Karpas-422 (cell line): ENCODE data around the gene IL6ST. TPM values are rescaled to one million over a fixed set of nuclear protein-coding genes. Genes with fewer than 3 reads are reported as not detected.
"Not testable (repeated sequence)": the region's sequence is repeated elsewhere in the genome, so short reads cannot be mapped to it uniquely, and the experiment has no call there.

Experiments used
- DNase-seq: peaks from one replicate; pipeline ENCODE4 v3.0.0-alpha.2; 2015
- H2AFZ ChIP-seq: fragments of 200-600 bp; sonication (generic); 2 replicates; pipeline ENCODE4 v1.6.1; 2014; ENCODE audit warnings: antibody characterized with exemption, low read length, mixed read lengths
- H3K27ac ChIP-seq: fragments of 200-600 bp; sonication (generic); 2 replicates; pipeline ENCODE4 v1.5.1; 2014; ENCODE audit warnings: mild to moderate bottlenecking, low read length, moderate library complexity
- H3K27me3 ChIP-seq: fragments of 200-600 bp; sonication (generic); 2 replicates; pipeline ENCODE4 v1.6.1; 2014; ENCODE audit warnings: low read length, mixed read lengths
- H3K36me3 ChIP-seq: fragments of 200-600 bp; sonication (generic); 2 replicates; pipeline ENCODE4 v1.6.1; 2014; ENCODE audit warnings: low read length, mixed read lengths; ENCODE audit not compliant: insufficient read depth
- H3K4me1 ChIP-seq: fragments of 200-600 bp; sonication (generic); 2 replicates; pipeline ENCODE4 v1.6.1; 2014; ENCODE audit warnings: mild to moderate bottlenecking, low read length, mixed read lengths
- H3K4me2 ChIP-seq: fragments of 200-600 bp; sonication (generic); 2 replicates; pipeline ENCODE4 v1.6.1; 2014; ENCODE audit warnings: low read length, low read depth, mild to moderate bottlenecking; ENCODE audit not compliant: poor library complexity, severe bottlenecking
- H3K4me3 ChIP-seq: fragments of 200-600 bp; sonication (generic); 2 replicates; pipeline ENCODE4 v1.5.1; 2014; ENCODE audit warnings: mild to moderate bottlenecking, antibody characterized with exemption, low read length, mixed read lengths
- H3K79me2 ChIP-seq: fragments of 200-600 bp; sonication (generic); 2 replicates; pipeline ENCODE4 v1.6.1; 2014; ENCODE audit warnings: mild to moderate bottlenecking, low read length, mixed read lengths
- H3K9ac ChIP-seq: fragments of 200-600 bp; sonication (generic); 2 replicates; pipeline ENCODE4 v1.6.0; 2014; ENCODE audit warnings: low read length
- H3K9me2 ChIP-seq: fragments of 200-600 bp; sonication (generic), shearing (Covaris generic); replicated peaks from 2 replicates; pipeline ENCODE4 v1.6.0; 2014; ENCODE audit warnings: mild to moderate bottlenecking, low read length, moderate library complexity; ENCODE audit not compliant: insufficient read depth
- H3K9me3 ChIP-seq: fragments of 300-700, 200-600 bp; sonication (generic); 2 replicates; pipeline ENCODE4 v1.6.1; 2014; ENCODE audit warnings: low read length, mixed read lengths
- H4K20me1 ChIP-seq: fragments of 200-600 bp; sonication (generic); 2 replicates; pipeline ENCODE4 v1.6.1; 2014; ENCODE audit warnings: mild to moderate bottlenecking, antibody characterized with exemption, low read length, low read depth; ENCODE audit not compliant: insufficient read depth
- total RNA-seq: library from RNA; depleted of rRNA; stranded (reverse); fragments of >200 nt; shearing (Covaris generic); gene quantifications from 2 replicates; pipeline ENCODE4 v1.2.3, GENCODE V29; 2014; ENCODE audit warnings: low replicate concordance

IL6ST gene
- total RNA-seq, 1 experiment from 2014 or later = 1.5 TPM

DNA sequence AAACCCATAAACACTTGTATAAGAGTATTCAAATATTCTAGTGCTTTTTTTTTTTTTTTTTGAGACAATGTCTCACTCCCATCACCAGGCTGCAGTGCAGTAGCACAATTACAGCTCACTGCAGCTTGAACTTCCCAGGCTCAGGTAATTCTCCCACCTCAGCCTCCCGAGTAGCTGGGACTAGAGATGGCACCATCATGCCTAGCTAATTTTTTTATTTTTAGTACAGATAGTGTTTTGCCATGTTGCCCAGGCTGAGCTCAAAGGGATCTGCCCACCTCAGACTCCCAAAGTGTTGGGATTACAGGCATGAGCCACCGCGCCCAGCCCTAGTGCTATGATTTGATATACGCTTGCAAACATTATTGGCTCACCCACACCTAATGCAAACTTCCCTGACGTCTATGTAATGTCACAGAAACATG, 11.8 kb downstream of the IL6ST start:
- Histone ChIP-seq H3K9ac (no peak overlapping the region), H3K27ac (no peak overlapping the region), H3K36me3 (no peaks in the 10 kb centered on the region), H3K4me1 (no peaks in the 10 kb centered on the region), H3K4me3 (no peak overlapping the region), H2AFZ (no peak overlapping the region), H3K9me2 (no peaks in the 10 kb centered on the region), H3K9me3 (no peaks in the 10 kb centered on the region), H4K20me1 (no peaks in the 10 kb centered on the region), H3K79me2 (no peaks in the 10 kb centered on the region), H3K4me2 (no peak overlapping the region), H3K27me3 (no peaks in the 10 kb centered on the region)
- no peak for DNase-seq

DNA sequence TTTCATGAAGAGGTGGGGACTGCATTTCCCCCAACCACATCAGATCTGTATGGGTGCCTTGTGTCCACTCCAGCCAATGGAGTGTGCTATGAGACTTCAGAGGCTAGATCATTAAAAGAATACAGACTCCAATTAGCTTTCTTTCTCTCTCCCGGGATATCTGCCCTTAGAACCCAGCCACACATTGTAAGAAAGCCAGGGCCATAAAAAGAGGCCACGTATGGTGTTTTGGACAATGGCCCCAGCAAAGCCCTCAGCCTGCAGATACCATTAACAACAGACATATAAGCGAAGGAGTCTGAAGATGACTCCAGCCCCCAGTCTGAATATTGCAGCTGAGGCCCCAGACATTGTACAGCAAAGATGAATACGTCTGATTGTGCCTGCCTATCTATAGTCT, 21.5 kb downstream of the IL6ST start:
- no peaks in the 10 kb centered on the region for H3K79me2 ChIP-seq
- no peak overlapping the region for H3K4me2 ChIP-seq
- no peaks in the 10 kb centered on the region for H3K9me3 ChIP-seq
- H2AFZ ChIP-seq = no peak overlapping the region
- no peaks in the 10 kb centered on the region for H4K20me1 ChIP-seq
- H3K27me3 ChIP-seq = no peaks in the 10 kb centered on the region
- no peaks in the 10 kb centered on the region for H3K9me2 ChIP-seq
- no peaks in the 10 kb centered on the region for H3K4me1 ChIP-seq
- no peak for DNase-seq
- no peak overlapping the region for H3K9ac ChIP-seq
- no peak overlapping the region for H3K27ac ChIP-seq
- H3K36me3 ChIP-seq = no peaks in the 10 kb centered on the region
- no peak overlapping the region for H3K4me3 ChIP-seq

DNA sequence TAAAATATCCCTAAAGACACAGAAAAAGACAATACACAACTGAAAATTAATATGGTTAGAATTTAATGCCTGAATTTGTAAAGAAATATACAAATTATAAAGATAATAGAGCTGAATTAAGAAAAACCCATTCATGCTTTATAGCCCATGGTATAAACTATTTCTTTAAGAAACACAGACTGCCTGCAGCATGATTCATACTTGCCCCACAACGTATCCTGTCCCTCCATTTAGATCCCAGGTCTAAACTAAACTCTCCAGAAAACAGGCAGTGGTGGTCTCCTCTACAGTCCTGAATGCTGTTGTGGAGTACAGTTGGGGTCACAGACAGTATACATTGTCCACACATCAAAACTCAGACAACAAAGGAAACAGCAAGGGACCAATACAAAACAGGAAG, 24.8 kb downstream of the IL6ST start:
- Histone ChIP-seq H3K9me3 (no peaks in the 10 kb centered on the region), H3K4me1 (no peaks in the 10 kb centered on the region), H3K27ac (no peak overlapping the region), H3K4me2 (no peak overlapping the region), H3K36me3 (no peaks in the 10 kb centered on the region), H3K4me3 (no peak overlapping the region), H3K79me2 (no peaks in the 10 kb centered on the region), H3K27me3 (no peaks in the 10 kb centered on the region), H3K9ac (no peak overlapping the region), H4K20me1 (no peaks in the 10 kb centered on the region), H2AFZ (no peak overlapping the region), H3K9me2 (no peaks in the 10 kb centered on the region)
- DNase-seq = no peak

DNA sequence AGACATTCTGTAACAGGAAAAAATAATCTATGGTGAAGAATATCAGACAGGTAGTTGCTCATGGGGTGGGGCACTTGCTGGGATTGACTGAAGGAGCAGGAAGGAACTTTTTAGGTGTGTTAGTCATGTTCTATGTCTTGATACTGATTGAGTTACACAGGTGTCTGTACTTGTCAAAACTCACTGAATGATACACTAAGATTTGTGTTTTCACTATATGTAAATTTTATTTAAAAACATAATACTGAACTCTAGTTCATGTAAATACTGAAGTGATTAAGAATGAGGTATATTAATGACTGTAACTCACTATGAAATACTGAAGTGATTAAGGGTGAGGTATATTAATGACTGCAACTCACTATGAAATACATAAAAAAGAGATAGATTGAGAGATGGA, 28.5 kb downstream of the IL6ST start:
- H3K79me2 ChIP-seq = no peaks in the 10 kb centered on the region
- H3K36me3 ChIP-seq = no peaks in the 10 kb centered on the region
- no peak overlapping the region for H3K27ac ChIP-seq
- no peak overlapping the region for H3K9ac ChIP-seq
- no peak for DNase-seq
- no peak overlapping the region for H3K4me3 ChIP-seq
- no peaks in the 10 kb centered on the region for H3K9me3 ChIP-seq
- H3K4me1 ChIP-seq = no peaks in the 10 kb centered on the region
- H2AFZ ChIP-seq = no peak overlapping the region
- no peak overlapping the region for H3K4me2 ChIP-seq
- no peaks in the 10 kb centered on the region for H4K20me1 ChIP-seq
- H3K9me2 ChIP-seq = no peaks in the 10 kb centered on the region
- H3K27me3 ChIP-seq = no peaks in the 10 kb centered on the region

DNA sequence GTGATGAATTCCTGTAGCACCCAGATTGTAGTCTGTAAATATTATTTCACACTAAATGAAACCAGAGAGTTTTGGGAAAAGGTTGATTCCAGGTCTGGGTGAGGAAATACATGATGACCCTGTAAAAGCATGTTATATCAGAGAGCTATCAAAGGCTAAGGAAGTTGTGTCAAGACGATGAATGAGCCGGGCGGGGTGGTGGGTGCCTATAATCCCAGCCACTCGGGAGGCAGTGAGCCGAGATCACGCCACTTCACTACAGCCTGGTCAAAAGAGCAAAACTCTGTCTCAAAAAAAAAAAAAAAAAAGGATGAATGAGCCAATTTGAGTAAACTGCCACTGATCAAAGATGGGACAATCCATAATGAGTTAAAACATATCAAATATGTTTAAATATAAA, 29.2 kb downstream of the IL6ST start:
- H3K4me2 ChIP-seq = no peak overlapping the region
- H2AFZ ChIP-seq = no peak overlapping the region
- no peak overlapping the region for H3K4me3 ChIP-seq
- H3K79me2 ChIP-seq = no peaks in the 10 kb centered on the region
- no peaks in the 10 kb centered on the region for H3K9me3 ChIP-seq
- H3K27ac ChIP-seq = no peak overlapping the region
- no peak for DNase-seq
- H3K9me2 ChIP-seq = no peaks in the 10 kb centered on the region
- no peaks in the 10 kb centered on the region for H3K36me3 ChIP-seq
- no peaks in the 10 kb centered on the region for H4K20me1 ChIP-seq
- H3K9ac ChIP-seq = no peak overlapping the region
- H3K4me1 ChIP-seq = no peaks in the 10 kb centered on the region
- no peaks in the 10 kb centered on the region for H3K27me3 ChIP-seq

DNA sequence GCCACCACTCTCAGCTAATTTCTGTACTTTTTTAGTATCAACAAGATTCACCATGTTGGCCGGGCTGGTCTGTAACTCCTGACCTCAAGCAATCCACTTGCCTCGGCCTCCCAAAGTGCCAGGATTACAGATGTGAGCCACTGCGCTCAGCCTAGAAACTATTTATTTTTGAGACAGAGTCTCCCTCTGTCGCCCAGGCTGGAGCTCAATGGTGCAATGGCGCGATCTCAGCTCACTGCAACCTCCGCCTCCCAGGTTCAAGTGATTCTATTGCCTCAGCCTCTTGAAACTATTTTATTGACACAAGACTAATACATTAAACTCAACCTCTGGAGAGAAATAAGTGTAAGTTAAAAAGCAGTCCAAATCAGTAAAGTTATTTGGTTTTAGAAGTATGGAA, 34.0 kb downstream of the IL6ST start:
- DNase-seq = no peak
- H3K36me3 ChIP-seq = no peaks in the 10 kb centered on the region
- H3K4me1 ChIP-seq = no peaks in the 10 kb centered on the region
- no peaks in the 10 kb centered on the region for H3K9me3 ChIP-seq
- no peak overlapping the region for H2AFZ ChIP-seq
- H3K9me2 ChIP-seq = no peaks in the 10 kb centered on the region
- no peak overlapping the region for H3K9ac ChIP-seq
- H4K20me1 ChIP-seq = no peaks in the 10 kb centered on the region
- H3K27ac ChIP-seq = no peak overlapping the region
- no peaks in the 10 kb centered on the region for H3K79me2 ChIP-seq
- no peak overlapping the region for H3K4me2 ChIP-seq
- H3K27me3 ChIP-seq = no peaks in the 10 kb centered on the region
- no peak overlapping the region for H3K4me3 ChIP-seq

DNA sequence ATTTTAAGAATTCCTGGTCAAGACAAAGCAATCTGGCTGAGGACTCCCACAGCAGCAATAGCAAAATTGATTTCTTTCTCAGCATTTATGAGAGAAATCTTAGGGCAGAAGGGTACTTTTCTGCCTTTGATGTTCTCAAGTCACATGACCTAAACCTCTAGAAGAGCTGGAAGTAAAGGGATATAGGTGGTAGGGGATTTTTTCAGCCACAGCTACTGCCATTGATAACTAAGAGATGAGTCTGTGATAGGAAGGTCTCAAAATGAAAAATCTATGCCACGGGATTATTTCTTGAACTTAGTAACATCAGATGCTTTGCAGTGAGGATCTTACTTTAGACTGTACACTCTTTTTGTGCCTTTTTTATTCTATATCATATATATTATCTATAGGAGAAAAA, 35.6 kb downstream of the IL6ST start:
- no peak for DNase-seq
- Histone ChIP-seq H3K27ac (no peak overlapping the region), H3K4me2 (no peak overlapping the region), H4K20me1 (no peaks in the 10 kb centered on the region), H3K9ac (no peak overlapping the region), H3K79me2 (no peaks in the 10 kb centered on the region), H3K9me2 (no peaks in the 10 kb centered on the region), H3K27me3 (no peaks in the 10 kb centered on the region), H3K4me1 (no peaks in the 10 kb centered on the region), H3K9me3 (no peaks in the 10 kb centered on the region), H2AFZ (no peak overlapping the region), H3K36me3 (no peaks in the 10 kb centered on the region), H3K4me3 (no peak overlapping the region)

DNA sequence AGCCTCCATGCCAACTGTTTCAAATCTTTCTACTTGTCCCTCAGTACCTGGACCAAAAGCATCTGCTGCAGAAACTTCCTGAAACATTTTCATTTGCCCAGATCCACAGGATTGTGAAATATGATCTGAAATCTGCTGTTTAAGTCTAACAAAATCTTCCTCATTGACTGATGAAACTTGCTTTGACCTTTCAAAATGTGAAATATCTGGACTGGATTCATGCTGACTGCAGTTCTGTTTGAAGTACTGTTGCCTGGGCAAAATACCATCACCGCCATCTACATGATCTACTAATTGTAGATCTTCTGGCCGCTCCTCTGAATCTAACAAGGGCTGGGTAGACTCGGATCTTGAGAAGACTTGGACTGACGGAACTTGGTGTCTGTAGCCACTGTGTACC, 53.6 kb downstream of the IL6ST start:
- not testable (repeated sequence) for H2AFZ ChIP-seq, H3K27ac ChIP-seq, DNase-seq, H3K27me3 ChIP-seq, H3K4me1 ChIP-seq, H3K9me2 ChIP-seq, H3K79me2 ChIP-seq, H3K36me3 ChIP-seq, H3K4me3 ChIP-seq, H3K4me2 ChIP-seq, H3K9me3 ChIP-seq, H4K20me1 ChIP-seq, H3K9ac ChIP-seq

DNA sequence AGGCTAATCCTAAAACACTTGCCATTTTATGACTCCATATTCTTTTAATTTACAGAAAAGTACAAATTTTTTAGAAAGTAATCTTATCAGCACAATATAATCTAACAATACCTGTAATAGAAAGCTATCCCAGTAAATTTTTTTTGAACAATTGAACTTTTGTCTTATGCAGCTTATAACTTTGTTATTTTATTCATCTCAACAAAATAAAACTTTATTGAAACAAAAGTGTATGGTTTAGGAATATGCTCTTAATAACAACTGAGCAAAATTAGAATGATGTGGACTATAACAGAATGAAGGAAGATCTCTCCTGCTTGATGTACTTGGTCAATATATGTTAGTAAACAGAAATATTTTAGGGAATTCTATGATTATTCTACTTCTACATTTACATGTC, 57.2 kb downstream of the IL6ST start:
- DNase-seq, H3K79me2 ChIP-seq, H3K9ac ChIP-seq, H3K27me3 ChIP-seq, H3K4me1 ChIP-seq, H3K9me3 ChIP-seq, H3K36me3 ChIP-seq, H3K4me2 ChIP-seq, H2AFZ ChIP-seq, H3K4me3 ChIP-seq, H3K27ac ChIP-seq, H4K20me1 ChIP-seq, H3K9me2 ChIP-seq: not testable (repeated sequence)
